GM18870 (cell line): ENCODE results near the gene FYCO1.
A peak's percentile ranks its signal among the peaks of the same experiment; 100 is the strongest.
"Not testable (repeated sequence)": the region's sequence is repeated elsewhere in the genome, so short reads cannot be mapped to it uniquely, and the experiment has no call there.

ENCODE experiments used
- ATAC-seq: cut with Tn5 transposase; IDR thresholded peaks from one replicate; pipeline ENCODE4 v1.9.1; 2021; ENCODE audit warnings: moderate library complexity; ENCODE audit not compliant: unreplicated experiment

The FYCO1 gene

DNA sequence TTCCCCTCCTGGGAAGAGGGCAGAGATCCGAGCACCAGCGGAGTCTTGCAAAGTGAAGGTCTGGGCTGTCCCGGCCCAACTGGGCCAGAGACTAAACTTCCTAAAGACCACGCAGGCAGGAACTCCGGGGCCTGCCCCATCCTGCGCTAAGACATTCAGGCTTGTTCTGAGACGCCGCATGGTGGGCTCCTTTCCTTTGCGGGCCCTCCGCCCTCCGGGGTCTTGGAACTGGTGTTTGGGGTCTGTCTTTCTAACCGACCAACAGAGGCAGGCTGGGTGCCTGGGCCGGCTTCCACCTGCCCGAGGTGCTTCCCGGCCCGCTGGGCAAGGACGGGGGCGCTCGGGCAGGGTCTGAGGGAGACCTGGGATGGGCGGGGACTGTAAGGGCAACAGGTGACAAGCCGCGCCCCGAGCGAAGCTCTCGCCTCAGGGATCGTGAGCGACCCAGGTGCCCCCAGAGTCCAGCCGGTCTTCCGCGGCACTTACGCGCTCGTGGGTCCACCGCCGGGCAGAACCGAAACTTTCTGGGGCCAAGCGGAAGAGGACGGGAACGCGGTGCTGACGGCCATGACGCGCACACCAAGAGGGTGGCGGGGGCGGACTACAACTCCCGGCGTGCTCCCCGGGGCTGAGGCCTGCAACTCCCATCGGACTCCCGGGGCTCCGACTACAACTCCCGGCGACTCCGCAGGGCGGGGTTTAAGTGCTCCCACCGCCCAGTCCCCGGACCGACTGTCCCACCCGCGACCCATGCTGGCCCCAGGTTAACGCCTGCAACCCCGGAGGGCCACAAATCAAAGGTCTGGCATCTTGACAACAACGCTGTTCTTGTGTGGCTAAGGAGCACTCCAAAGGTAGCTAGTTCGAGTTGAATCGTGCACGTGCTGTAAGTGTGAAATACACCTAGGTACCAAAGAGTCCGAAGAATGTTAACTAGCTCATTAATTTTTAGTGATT, at the start of gene FYCO1:
Gene FYCO1 (minus strand): TSS at position 589 of the 957 bp plus-strand sequence. CDS start 10,914 bp downstream, outside the sequence.
- peak; percentile 49 for ATAC-seq

DNA sequence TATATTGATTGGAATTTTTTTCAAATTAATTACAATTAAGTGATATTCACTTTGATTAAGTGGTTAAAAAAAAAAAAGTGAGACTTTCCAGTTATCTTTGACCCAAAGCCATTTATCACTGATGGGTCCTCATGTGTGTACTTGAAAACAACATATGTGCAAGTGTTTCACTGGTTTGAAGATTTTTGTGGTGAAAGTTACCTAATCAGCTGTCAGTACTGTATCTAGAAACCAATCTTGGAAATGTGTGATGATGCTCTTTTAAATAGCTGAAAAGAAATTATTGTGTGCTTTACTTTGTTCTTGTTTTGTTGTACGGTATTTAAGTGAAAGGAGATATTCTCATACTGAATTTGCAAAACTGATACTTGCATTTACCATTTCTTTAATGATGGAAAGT, 43.3 kb upstream of the FYCO1 start:
- no peak for ATAC-seq

DNA sequence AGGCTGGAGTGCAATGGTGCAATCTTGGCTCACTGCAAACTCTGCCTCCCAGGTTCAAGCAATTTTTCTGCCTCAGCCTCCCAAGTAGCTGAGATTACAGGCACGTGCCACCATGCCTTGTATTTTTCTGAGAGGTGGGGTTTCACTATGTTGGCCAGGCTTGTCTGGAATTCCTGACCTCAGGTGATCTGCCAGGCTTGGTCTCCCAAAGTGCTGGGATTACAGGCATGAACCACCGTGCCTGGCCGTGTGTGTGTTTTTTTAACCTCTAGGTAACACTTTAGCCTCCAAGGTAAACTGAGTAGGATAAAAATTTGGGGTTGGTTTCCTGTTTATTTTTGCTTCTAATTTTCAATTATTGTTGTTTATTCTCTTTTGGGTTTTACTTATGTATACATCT, 42.4 kb upstream of the FYCO1 start:
- not testable (repeated sequence) for ATAC-seq

DNA sequence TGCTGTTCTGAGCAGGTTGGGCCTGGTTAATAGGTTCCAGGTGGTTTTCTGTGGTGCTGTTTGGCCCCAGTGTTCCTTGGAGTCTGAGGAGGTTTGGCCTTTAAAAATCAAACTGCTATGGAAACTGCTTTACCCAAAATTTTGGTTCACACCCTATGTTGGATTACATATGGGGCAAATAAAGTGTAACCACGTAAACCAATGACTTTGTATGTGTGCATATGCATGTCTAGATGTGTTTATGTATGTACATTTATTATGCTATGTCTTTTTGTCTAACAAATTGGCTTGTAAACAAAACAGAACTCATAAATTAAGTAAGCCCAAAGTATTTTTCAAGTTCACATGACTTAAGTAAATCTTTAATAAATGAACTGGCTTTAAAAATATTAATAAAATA, 40.6 kb upstream of the FYCO1 start:
- no peak for ATAC-seq

DNA sequence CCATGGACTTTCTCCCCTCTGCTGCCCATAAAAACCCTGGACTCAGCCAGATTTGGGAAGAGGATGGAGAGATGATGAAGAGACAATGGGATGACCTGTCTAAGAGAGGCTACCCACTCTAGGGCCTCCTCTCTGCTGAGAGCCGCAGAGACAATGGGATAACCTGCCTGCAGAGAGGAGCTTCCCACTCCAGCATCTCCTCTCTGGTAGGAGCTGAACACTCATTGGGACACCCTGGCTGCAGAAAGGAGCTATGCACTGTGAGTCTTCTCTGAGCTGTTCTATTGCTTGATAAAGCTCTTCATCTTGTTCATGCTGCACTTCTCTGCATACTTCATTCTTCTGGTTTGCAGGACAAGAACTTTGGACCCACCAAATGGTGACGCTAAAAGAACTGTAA, 36.1 kb upstream of the FYCO1 start:
- ATAC-seq = no peak

DNA sequence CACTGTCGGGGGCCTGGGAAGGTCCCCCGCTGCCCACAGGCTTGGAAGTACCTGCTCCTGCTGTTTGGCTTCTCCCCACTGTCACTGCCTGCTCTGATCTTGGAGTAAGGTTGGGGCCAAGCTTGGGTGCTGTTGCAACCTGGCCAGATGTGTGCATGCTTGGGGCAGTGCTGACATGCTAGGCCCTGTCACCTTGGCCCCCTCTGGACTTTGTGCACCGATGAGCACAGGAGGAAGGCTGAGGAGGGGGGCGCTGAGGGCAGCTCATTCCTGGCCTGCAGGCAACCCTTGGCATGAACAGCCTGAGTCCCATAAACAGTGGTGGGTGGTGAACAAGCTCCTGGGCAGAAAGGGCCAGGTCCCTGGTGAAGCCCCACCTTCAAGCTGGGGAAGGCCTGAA, 35.6 kb upstream of the FYCO1 start:
- no peak for ATAC-seq

DNA sequence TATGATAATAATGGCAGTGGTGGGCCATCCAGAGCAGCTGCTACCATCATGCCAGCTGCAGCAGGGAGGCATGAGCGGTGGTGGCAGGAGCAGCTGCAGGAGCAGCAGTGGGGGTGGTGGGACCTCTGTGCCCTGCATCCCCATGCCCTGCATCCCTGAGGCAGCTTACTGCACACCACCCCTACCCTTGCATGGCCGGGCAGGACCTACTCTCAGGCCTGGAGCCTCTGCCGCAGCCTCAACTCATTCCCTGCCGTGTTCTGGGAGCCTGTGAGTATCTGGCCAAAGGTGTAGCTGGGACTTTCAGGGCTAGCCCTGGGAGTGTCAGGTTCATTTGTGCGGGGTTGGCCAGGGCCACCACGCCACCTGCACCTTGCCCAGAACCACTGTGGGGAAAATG, 35.0 kb upstream of the FYCO1 start:
- ATAC-seq = no peak

DNA sequence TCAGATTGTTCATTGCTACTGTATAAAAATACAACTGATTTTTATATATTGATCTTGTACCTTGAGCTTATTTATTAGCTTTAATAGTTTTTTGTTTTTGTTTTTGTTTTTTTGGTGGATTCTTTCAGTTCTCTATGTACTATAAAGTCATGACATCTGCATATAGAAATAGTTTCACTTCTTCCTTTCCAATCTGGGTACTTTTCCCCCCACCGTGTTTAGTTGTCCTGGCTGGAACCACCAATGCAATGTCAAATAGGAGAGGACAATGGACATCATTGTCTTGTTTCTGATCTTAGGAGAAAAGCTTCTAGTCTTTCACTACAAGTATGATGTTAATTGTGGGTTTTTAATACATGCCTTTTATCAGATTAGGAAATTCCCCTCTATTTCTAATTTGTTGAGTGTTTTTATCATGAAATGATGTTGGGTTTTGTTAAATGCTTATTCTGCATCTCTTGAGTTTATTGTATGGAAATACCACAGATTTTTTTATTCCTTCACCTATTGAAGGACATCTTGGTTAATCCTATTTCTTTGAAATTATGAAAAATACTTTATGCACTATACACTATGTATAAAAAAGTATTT, 34.4 kb upstream of the FYCO1 start:
- ATAC-seq = no peak

DNA sequence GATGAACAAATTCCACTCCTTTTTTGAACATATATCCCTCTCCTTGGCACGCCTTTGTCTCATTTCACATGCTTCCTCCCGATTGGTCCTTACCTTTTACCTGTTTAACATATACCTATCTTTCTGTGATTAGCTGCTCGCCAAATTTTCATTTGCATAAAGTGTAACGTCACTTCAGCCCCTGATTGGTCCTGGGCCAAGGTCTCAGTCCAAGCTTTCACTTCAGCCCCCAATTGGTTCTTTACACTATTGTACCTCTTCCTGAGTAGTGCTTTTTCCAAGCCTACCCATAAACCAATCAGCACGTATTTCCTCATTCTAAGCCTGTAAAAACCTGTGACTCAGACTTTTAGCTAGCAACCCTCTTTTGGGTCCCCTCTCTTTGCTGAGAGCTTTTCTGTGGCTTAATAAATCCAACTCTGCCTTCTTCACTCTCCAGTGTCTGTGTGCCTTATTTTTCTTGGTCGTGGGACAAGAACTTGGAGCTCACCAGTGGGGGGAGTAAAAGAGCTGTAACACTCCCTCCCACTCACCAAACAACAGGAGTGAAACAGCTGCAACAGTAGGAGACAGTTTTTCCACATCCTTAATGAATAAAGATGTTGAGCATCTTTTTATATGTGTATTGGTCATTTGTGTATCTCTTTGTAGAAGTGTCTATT, 32.2 kb upstream of the FYCO1 start:
- no peak for ATAC-seq

DNA sequence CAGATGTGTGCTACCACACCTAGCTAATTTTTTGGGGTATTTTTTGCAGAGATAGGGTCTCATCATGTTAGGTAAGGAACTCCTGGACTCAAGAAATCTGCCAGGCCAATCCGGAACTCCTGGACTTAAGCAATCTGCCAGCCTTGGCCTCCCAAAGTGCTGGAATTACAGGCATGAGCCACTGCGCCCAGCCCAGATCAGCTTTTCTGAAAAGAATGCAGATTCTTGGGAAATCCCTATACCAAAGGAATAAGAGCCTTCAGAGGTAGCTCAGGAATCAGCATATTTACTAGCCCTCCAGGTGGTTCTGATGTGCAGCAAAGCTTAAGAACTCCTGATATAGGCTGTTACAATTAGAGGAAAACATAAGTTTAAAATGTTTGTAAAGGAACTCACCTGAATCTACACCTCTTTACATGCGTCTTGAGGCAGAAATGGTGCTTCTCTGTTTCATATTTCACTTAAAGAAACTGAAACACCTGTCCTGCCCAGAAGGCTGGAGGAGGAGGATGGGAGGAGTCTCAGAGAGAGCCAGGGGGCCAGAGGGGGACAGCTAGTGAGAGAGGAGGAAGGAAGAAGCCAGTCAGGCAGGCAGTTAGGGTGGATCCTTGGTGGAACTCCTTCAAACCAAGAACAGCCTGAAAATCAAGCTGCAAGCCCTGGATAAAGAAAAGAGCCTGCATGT, 31.5 kb upstream of the FYCO1 start, which contains the start of gene XCR1:
Gene XCR1 (minus strand): TSS at position 463 of the 685 bp plus-strand sequence. CDS start 5,536 bp downstream, outside the sequence.
- no peak for ATAC-seq

DNA sequence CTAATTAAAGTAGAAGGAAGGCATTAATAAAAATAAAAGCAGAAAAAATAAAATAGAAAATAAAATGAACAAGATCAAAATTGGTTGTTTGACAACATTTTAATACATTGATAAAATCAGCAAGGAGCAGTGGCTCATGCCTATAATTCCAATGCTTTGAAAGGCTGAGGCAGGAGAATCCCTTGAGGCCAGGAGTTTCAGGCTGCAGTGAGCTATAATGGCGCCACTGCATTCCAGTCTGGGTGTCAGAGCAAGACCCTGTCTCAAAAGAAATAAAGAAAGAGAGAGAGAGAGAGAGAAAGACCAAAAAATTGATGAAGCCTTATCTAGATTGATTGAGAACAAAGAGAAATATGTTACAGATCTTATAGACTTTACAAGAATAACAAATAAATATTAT, 29.5 kb upstream of the FYCO1 start:
- no peak for ATAC-seq

DNA sequence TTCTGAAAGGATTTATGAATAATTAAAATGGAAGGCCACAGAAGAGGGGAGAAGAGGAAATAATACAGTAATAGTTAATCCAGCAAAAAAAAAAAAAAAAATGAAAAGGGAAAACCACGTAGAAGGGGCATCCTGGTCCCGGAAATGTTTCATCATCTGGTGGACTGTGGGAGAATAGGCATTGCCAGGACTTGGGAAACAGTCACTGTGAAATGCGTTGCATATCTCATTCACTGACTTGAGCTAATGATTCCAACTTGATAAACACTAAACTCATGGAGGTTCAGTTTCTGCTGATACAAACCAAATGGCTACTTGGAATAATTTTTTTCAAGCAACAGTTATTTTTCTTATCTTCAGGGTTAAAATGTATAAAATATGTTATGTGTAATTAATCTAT, 28.5 kb upstream of the FYCO1 start:
- ATAC-seq = no peak

DNA sequence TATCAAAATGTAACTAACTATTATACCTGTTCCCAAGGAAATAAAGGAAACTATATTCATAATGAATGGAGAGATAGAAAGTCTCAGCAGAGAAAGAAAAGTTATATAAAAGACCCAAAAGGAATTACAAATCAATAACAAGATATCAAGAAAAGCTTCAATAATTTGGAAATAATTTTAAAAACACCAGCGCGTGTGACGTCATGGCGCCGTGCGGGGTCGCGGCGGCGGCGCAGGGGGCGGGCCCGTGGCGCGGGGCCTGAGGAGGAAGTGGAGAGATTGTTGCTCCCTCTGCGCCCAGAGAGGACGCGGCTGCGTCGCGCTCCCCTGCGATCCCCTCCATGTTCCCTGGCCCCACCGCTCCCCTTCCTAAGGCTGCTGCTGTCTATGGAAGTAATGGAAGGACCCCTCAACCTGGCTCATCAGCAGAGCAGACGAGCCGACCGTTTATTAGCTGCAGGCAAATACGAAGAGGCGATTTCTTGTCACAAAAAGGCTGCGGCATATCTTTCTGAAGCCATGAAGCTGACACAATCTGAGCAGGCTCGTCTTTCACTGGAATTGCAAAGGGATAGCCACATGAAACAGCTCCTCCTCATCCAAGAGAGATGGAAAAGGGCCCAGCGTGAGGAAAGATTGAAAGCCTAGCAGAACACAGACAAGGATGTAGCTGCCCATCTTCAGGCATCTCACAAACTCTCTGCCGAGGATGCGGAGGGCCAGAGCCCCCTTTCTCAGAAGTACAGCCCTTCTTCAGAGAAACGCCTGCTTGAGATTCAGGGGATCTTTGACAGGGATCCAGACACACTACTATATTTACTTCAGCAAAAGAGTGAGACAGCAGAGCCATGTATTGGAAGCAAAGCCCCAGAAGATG, 27.5 kb upstream of the FYCO1 start:
- ATAC-seq = no peak

DNA sequence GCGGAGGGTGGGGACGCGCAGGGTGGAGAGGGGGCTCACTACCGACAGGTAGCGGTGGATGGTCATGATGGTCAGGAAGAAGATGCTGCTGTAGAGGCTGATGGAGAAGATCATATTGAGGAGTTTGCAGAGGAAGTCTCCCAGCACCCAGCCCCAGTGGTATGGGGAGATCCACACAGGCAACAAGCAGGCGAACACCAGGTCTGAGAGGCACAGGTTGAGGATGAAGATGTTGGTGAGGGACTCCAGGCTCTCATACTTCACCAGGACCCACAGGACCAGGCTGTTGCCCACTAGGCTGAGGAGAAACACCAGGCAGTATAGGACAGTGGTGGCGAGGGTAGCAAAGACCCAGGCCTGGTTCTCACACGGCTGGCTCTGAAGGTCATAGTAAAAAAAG, 25.9 kb upstream of the FYCO1 start:
- no peak for ATAC-seq

DNA sequence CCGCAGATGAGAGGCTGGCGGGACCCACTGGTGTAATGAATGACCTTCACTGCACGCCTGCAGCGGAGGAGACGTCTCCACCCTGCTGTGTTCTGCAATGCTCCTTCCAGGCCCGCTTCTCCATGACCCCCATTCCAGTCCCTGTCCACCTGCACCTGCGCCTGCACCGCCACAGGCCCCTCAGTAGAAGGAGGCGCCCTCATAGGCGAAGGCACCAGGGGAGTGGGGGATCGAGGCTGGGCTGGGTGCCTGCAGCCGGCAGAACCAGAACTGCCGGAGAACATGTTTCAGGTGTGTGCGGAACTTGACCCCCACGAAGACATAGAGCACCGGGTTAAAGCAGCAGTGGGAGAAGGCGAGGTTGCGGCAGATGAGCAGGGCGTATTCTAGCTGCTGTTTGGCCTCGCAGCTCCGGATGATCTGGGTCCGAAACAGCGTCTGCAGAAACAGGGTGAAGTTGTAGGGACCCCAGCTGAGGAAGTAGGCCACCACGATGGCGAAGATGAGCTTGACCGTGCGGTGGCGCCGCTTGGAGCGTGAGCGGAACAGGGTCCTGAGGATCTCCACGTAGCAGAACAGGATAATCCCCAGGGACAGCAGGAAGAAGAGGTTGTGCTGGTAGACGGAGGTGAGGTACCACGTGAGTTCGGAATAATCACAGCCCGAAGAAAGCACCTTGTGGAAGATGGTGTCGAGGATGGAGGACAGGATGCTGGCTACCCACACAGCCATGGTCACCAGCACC, 25.3 kb upstream of the FYCO1 start:
- no peak for ATAC-seq

DNA sequence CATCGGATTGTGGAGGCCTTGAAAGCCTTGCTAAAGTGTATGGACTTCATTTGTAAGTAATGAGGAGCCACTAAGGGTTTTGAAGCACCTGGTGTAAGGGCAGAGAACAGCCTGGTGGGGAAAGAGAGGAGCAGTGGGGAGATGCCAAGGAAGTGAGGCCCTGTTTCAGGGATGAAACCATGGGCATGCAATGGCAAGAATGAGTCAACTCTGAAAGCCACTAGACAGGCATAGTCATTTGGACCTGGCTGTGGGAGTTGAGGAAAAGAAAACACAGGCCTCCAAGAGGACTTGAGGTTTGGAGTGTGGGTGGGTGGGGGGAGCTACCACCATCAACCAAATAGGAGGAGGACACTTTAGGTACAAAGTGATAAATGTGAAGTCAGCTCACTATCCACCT, 24.1 kb upstream of the FYCO1 start:
- ATAC-seq = no peak

DNA sequence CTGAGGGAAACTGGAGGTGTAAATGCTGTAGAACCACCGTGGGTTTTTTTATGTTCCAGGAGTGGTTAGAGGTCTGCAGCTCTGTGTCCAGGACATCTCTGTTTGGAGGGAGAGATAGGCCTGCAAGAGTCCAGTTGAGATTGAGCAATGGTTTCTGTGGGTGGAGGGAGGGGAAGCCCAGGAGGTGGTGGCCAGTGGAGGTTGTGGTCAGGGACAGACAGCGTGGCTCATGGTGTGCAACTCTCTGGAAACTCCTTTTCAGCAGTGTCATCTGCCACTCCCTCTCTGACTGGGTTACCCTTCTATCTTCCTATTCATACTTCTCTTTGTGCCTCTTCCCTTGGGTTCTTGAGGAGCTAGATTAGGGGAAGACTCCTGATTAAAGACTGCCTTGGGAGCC, 22.1 kb upstream of the FYCO1 start:
- ATAC-seq = no peak

DNA sequence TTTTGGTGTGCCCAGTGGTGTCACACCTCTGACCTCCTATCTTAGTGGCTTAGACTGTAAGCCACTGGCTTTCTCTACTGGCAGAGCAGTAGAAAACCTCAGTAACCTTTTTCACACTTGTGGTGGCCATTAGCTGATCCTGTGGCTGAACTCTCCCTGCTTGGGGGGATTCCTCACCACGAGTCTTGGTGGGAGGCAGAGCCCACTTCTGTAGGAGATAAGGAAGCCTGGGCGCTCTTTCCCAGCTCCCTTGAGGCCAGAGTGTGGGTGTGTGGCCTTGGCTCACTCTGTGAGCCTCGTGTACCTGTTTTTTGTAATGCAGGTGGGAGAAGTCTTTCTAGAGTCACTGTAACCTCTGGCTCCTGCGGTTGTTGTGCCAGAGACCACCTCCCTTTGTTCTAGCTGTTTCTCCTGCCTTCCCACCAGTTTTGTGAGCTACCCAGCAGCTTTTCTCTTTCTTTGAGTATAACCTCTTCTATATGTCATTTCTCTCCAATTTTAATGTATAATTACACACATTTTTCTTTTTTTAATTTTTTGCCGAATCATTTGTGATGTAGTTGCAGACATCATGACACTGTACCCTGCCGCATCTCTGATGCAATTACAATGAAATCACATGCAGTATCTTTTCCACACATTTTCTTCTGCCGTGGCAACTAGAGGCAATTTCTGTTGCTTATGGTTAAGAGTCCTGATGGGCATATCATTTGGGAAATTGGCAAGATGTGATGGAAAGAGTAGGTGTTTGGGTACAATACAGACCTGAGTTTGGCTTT, 17.9 kb upstream of the FYCO1 start:
- no peak for ATAC-seq

DNA sequence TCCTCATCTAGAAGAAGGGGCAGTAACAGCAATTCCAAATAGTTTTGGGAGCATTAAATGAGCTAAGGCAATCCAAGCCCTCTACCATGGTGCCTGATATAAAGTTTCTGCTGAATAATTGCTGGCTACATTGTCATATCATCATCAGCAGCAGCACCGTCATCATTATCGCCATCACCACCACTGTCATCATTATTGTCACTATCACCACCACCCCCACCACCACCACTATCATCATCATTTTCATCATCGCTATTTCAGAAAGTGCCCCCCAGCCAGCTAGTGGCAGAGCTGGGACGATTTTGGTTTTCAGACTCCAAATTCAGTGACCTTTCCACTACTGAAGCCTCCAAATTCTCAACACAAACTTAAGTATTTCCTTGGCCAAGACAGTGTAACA, 16.6 kb upstream of the FYCO1 start:
- no peak for ATAC-seq
